NCI-H2107 treated with DMSO at 0.1 percent for 48 hours (cell line): ENCODE data around the gene CREBRF.
"Not testable (repeated sequence)": the region's sequence is repeated elsewhere in the genome, so short reads cannot be mapped to it uniquely, and the experiment has no call there.

Experiments used
- DNase-seq: peaks from one replicate; lab custom pipeline; 2025; ENCODE audit not compliant: unreplicated experiment; lab: John Stamatoyannopoulos, UW

CREBRF gene

GRCh38 chr5:173076471-173076870, 20.3 kb downstream of the CREBRF start:
- not testable (repeated sequence) for DNase-seq

- no peak for DNase-seq
Measured at GRCh38 chr5:173078878-173079277, 22.7 kb downstream of the CREBRF start.

GRCh38 chr5:173089581-173089980, 33.4 kb downstream of the CREBRF start:
- DNase-seq, result no peak

GRCh38 chr5:173090639-173091038, 34.5 kb downstream of the CREBRF start:
- no peak for DNase-seq

GRCh38 chr5:173091981-173092380, 35.8 kb downstream of the CREBRF start:
- DNase-seq, result no peak

GRCh38 chr5:173093606-173094005, 37.5 kb downstream of the CREBRF start:
- no peak for DNase-seq

GRCh38 chr5:173094012-173094661, 38.0 kb downstream of the CREBRF start:
- no peak for DNase-seq

- DNase-seq, result no peak
Measured at GRCh38 chr5:173098787-173099186, 42.6 kb downstream of the CREBRF start.

- DNase-seq, result no peak
Measured at GRCh38 chr5:173099461-173099860, 43.3 kb downstream of the CREBRF start.

- DNase-seq, result no peak
Measured at GRCh38 chr5:173101245-173101644, 45.1 kb downstream of the CREBRF start.

GRCh38 chr5:173103411-173103810, 47.3 kb downstream of the CREBRF start:
- no peak for DNase-seq

- no peak for DNase-seq
Measured at GRCh38 chr5:173108914-173109313, 52.8 kb downstream of the CREBRF start.

GRCh38 chr5:173114536-173114935, 58.4 kb downstream of the CREBRF start:
- DNase-seq, result no peak

- no peak for DNase-seq
Measured at GRCh38 chr5:173119719-173120118, 63.6 kb downstream of the CREBRF start.

- no peak for DNase-seq
Measured at GRCh38 chr5:173123416-173123815, 67.3 kb downstream of the CREBRF start.

GRCh38 chr5:173132166-173132565, 76.0 kb downstream of the CREBRF start:
- DNase-seq, result not testable (repeated sequence)

- DNase-seq, result no peak
Measured at GRCh38 chr5:173138707-173139106, 82.6 kb downstream of the CREBRF start.

GRCh38 chr5:173139631-173140030, 83.5 kb downstream of the CREBRF start:
- no peak for DNase-seq

GRCh38 chr5:173140769-173141168, 84.6 kb downstream of the CREBRF start:
- DNase-seq, result no peak

GRCh38 chr5:173143567-173143966, 87.4 kb downstream of the CREBRF start:
- no peak for DNase-seq

- peak; percentile 80 for DNase-seq
Measured at GRCh38 chr5:173144200-173145176, 88.3 kb downstream of the CREBRF start, which contains the start of gene BNIP1. TSS of gene BNIP1 (plus strand) at chr5:173144531. CDS start at chr5:173144546, 15 bp downstream.

GRCh38 chr5:173148354-173148753, 92.2 kb downstream of the CREBRF start:
- DNase-seq, result no peak
